Measurements from ENCODE around the gene ANO8.

DNA sequence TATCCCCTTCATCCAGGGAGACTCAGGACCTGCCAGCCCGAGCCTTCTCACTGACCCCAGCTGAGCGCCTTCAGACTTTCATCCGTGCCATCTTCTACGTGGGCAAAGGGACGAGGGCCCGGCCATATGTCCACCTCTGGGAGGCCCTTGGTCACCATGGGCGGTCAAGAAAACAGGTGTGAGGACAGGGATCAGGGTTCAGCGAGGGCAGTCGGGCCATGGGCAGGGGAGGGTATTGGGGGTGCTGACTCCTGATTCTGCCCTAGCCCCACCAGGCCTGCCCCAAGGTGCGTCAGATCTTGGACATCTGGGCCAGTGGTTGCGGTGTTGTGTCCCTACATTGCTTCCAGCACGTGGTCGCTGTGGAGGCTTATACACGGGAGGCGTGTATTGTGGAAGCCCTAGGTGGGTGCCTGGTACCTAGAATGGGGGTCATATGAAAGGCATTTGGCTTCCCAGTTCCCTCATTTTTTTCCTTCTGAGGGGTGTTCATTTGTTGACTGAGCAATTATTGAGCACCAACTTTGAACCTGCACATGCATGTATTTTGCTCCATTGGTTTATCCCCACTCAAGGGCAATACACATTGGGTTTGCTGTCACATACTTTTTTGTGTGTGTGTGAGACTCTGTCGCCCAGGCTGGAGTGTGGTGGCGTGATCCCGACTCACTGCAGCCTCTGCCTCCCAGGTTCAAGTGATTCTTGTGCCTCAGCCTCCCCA is 49.1 kb downstream of the ANO8 start:
- TF ChIP-seq EZH2phosphoT487 (IDR thresholded peaks at IDR 0.05; ENCODE audit: low read depth, severe bottlenecking, unreplicated experiment) = no peak
- TF ChIP-seq, protein P1, sequence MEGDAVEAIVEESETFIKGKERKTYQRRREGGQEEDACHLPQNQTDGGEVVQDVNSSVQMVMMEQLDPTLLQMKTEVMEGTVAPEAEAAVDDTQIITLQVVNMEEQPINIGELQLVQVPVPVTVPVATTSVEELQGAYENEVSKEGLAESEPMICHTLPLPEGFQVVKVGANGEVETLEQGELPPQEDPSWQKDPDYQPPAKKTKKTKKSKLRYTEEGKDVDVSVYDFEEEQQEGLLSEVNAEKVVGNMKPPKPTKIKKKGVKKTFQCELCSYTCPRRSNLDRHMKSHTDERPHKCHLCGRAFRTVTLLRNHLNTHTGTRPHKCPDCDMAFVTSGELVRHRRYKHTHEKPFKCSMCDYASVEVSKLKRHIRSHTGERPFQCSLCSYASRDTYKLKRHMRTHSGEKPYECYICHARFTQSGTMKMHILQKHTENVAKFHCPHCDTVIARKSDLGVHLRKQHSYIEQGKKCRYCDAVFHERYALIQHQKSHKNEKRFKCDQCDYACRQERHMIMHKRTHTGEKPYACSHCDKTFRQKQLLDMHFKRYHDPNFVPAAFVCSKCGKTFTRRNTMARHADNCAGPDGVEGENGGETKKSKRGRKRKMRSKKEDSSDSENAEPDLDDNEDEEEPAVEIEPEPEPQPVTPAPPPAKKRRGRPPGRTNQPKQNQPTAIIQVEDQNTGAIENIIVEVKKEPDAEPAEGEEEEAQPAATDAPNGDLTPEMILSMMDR (IDR thresholded peaks at IDR 0.05; ENCODE audit: poor library complexity) = no peak
